Measurements from ENCODE around the gene NRDC. TPM values are rescaled to one million over a fixed set of nuclear protein-coding genes. Genes with fewer than 3 reads are reported as not detected.

The NRDC gene
- total and polyA plus RNA-seq, 2 experiments from 2014 or later, result 129 to 217 TPM

- TF ChIP-seq, protein P1, sequence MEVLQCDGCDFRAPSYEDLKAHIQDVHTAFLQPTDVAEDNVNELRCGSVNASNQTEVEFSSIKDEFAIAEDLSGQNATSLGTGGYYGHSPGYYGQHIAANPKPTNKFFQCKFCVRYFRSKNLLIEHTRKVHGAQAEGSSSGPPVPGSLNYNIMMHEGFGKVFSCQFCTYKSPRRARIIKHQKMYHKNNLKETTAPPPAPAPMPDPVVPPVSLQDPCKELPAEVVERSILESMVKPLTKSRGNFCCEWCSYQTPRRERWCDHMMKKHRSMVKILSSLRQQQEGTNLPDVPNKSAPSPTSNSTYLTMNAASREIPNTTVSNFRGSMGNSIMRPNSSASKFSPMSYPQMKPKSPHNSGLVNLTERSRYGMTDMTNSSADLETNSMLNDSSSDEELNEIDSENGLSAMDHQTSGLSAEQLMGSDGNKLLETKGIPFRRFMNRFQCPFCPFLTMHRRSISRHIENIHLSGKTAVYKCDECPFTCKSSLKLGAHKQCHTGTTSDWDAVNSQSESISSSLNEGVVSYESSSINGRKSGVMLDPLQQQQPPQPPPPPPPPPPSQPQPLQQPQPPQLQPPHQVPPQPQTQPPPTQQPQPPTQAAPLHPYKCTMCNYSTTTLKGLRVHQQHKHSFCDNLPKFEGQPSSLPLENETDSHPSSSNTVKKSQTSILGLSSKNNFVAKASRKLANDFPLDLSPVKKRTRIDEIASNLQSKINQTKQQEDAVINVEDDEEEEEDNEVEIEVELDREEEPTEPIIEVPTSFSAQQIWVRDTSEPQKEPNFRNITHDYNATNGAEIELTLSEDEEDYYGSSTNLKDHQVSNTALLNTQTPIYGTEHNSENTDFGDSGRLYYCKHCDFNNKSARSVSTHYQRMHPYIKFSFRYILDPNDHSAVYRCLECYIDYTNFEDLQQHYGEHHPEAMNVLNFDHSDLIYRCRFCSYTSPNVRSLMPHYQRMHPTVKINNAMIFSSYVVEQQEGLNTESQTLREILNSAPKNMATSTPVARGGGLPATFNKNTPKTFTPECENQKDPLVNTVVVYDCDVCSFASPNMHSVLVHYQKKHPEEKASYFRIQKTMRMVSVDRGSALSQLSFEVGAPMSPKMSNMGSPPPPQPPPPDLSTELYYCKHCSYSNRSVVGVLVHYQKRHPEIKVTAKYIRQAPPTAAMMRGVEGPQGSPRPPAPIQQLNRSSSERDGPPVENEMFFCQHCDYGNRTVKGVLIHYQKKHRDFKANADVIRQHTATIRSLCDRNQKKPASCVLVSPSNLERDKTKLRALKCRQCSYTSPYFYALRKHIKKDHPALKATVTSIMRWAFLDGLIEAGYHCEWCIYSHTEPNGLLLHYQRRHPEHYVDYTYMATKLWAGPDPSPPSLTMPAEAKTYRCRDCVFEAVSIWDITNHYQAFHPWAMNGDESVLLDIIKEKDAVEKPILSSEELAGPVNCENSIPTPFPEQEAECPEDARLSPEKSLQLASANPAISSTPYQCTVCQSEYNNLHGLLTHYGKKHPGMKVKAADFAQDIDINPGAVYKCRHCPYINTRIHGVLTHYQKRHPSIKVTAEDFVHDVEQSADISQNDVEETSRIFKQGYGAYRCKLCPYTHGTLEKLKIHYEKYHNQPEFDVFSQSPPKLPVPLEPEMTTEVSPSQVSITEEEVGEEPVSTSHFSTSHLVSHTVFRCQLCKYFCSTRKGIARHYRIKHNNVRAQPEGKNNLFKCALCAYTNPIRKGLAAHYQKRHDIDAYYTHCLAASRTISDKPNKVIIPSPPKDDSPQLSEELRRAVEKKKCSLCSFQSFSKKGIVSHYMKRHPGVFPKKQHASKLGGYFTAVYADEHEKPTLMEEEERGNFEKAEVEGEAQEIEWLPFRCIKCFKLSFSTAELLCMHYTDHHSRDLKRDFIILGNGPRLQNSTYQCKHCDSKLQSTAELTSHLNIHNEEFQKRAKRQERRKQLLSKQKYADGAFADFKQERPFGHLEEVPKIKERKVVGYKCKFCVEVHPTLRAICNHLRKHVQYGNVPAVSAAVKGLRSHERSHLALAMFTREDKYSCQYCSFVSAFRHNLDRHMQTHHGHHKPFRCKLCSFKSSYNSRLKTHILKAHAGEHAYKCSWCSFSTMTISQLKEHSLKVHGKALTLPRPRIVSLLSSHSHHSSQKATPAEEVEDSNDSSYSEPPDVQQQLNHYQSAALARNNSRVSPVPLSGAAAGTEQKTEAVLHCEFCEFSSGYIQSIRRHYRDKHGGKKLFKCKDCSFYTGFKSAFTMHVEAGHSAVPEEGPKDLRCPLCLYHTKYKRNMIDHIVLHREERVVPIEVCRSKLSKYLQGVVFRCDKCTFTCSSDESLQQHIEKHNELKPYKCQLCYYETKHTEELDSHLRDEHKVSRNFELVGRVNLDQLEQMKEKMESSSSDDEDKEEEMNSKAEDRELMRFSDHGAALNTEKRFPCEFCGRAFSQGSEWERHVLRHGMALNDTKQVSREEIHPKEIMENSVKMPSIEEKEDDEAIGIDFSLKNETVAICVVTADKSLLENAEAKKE (CRISPR knock-in tag; IDR thresholded peaks at IDR 0.05), result no peak
- TF ChIP-seq EZH2phosphoT487 (IDR thresholded peaks at IDR 0.05; ENCODE audit: unreplicated experiment), result no peak
- TF ChIP-seq JUNB (IDR thresholded peaks at IDR 0.05; ENCODE audit: unreplicated experiment), result no peak
- no peak for TF ChIP-seq ZNF331 (CRISPR knock-in tag; IDR thresholded peaks at IDR 0.05; ENCODE audit: low read depth)
- no peak for TF ChIP-seq ZNF114 (CRISPR knock-in tag; IDR thresholded peaks at IDR 0.05)
- TF ChIP-seq STAT1 (IDR thresholded peaks at IDR 0.05; ENCODE audit: unreplicated experiment), result no peak
Observed at GRCh38 chr1:51750729-51751128, 127.8 kb downstream of the NRDC start (continued).

DNA sequence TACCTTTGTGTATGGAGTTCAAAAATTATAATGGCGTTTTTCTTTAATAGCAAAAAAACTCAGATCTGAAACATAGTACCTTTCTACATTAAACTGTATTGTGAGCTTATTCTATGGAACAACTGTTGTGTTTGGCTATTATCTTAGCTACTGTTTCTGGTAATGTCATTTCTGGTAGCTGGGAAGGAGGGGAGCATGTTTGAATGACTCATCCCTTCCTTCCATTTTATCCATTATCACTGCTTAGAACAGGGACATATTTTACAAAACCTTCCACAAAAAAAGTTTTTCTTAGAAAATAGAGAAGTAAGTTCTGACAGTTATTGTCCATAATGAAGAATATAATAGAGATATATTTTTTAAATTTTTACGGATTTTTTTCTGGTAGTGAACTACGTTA is 128.3 kb downstream of the NRDC start:
- ATAC-seq (no peak), DNase-seq (ENCODE audit: low spot score) (no peak)
- no peaks in the 10 kb centered on the region for H3K36me3 ChIP-seq (ENCODE audit: insufficient read depth)
- H3K9me2 ChIP-seq (ENCODE audit: insufficient read depth), result no peaks in the 10 kb centered on the region
- peaks cover 2% of the 10 kb centered on the region; the same call in 2 of the 3 replicates for H3K4me1 Mint-ChIP-seq
- H3K4me2 ChIP-seq, result no peak overlapping the region
- H4K20me1 ChIP-seq (replicated peaks; ENCODE audit: insufficient read depth), result 0 out of 2 replicates have a peak, but pooled peaks cover 6% of the 10 kb centered on the region
- H2AFZ ChIP-seq, result no peak overlapping the region
- H3K27me3 ChIP-seq (ENCODE audit: insufficient read depth), result no peaks in the 10 kb centered on the region
- H3K4me1 ChIP-seq (ENCODE audit: insufficient read depth), result peaks cover 4% of the 10 kb centered on the region
- H3F3A ChIP-seq (replicated peaks; ENCODE audit: low read depth), result no peaks in the 10 kb centered on the region
- H3K27me3 Mint-ChIP-seq (ENCODE audit: insufficient read depth, low read depth, poor library complexity), result peaks cover 1% of the 10 kb centered on the region
- no peaks in the 10 kb centered on the region for H3K9me3 Mint-ChIP-seq
- H3K79me2 ChIP-seq (replicated peaks; ENCODE audit: insufficient read depth), result no peaks in the 10 kb centered on the region
- H3K36me3 Mint-ChIP-seq (ENCODE audit: low read depth), result peaks cover 20% of the 10 kb centered on the region; the same call in 2 of the 3 replicates
- no peak overlapping the region for H3K4me3 ChIP-seq
- H3K27ac ChIP-seq (ENCODE audit: low read depth), result no peak overlapping the region
- no peak overlapping the region for H3K4me3 Mint-ChIP-seq
- H3K27ac Mint-ChIP-seq, result no peak overlapping the region
- TF ChIP-seq EZH2phosphoT487 (IDR thresholded peaks at IDR 0.05; ENCODE audit: unreplicated experiment), result no peak
- no peak for TF ChIP-seq CTCF (conservative IDR thresholded peaks at IDR 0.05; ENCODE audit: low read depth in 2 of 2)
- TF ChIP-seq EZH2 (IDR thresholded peaks at IDR 0.05; ENCODE audit: low read depth, unreplicated experiment), result no peak
- TF ChIP-seq ETS1 (IDR thresholded peaks at IDR 0.05), result no peak
- TF ChIP-seq ZNF114 (CRISPR knock-in tag; IDR thresholded peaks at IDR 0.05), result no peak
- TF ChIP-seq STAT1 (IDR thresholded peaks at IDR 0.05; ENCODE audit: unreplicated experiment), result no peak
- TF ChIP-seq ZNF331 (CRISPR knock-in tag; IDR thresholded peaks at IDR 0.05; ENCODE audit: low read depth), result no peak
- no peak for TF ChIP-seq POLR2AphosphoS5 (IDR thresholded peaks at IDR 0.05; ENCODE audit: low read depth)
- TF ChIP-seq, protein P2, sequence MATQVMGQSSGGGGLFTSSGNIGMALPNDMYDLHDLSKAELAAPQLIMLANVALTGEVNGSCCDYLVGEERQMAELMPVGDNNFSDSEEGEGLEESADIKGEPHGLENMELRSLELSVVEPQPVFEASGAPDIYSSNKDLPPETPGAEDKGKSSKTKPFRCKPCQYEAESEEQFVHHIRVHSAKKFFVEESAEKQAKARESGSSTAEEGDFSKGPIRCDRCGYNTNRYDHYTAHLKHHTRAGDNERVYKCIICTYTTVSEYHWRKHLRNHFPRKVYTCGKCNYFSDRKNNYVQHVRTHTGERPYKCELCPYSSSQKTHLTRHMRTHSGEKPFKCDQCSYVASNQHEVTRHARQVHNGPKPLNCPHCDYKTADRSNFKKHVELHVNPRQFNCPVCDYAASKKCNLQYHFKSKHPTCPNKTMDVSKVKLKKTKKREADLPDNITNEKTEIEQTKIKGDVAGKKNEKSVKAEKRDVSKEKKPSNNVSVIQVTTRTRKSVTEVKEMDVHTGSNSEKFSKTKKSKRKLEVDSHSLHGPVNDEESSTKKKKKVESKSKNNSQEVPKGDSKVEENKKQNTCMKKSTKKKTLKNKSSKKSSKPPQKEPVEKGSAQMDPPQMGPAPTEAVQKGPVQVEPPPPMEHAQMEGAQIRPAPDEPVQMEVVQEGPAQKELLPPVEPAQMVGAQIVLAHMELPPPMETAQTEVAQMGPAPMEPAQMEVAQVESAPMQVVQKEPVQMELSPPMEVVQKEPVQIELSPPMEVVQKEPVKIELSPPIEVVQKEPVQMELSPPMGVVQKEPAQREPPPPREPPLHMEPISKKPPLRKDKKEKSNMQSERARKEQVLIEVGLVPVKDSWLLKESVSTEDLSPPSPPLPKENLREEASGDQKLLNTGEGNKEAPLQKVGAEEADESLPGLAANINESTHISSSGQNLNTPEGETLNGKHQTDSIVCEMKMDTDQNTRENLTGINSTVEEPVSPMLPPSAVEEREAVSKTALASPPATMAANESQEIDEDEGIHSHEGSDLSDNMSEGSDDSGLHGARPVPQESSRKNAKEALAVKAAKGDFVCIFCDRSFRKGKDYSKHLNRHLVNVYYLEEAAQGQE (IDR thresholded peaks at IDR 0.05; ENCODE audit: unreplicated experiment), result no peak
- no peak for TF ChIP-seq CREB1 (CRISPR knock-in tag; IDR thresholded peaks at IDR 0.05; ENCODE audit: low read depth)
- TF ChIP-seq JUNB (IDR thresholded peaks at IDR 0.05; ENCODE audit: unreplicated experiment), result no peak

All from GM23338 (cell line).